ENCODE data around the gene ZBTB7B.
A peak's percentile ranks its signal among the peaks of the same experiment; 100 is the strongest.

DNA sequence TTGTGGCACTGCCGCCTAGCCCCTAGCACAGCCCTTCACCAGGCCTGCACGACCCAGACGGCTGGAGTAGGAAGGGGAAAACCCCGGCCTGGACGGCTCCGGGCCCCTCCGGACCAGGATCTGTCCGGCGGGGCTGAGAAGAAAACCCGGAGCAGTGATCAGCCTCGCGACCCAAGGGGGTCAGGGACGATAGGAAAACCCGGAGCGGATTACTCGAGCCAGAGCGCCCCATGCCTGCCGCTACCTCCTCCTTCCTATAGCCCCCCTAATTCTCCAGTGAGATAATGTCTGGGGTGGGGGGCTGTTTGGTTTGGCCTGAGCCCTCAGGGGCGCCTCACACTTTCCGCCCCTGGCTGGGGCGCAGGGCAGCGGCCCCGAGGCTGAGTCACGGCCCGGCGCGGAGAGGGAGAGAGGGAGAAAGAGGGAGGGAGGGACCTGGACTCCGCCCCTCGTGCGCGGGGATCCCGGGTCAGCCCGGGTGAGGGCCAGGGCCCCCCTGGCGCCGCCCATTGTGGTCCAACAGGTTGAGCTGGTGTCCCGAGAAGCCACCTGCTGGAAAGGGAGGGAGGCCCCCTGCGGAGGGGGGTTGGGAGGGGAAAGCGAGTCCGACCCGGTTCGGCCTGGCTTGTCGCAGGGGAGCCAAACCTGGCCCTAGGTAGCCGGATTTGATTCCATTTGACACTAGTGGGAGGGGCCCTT is 1.7 kb upstream of the ZBTB7B start:
- TF ChIP-seq, protein P1, sequence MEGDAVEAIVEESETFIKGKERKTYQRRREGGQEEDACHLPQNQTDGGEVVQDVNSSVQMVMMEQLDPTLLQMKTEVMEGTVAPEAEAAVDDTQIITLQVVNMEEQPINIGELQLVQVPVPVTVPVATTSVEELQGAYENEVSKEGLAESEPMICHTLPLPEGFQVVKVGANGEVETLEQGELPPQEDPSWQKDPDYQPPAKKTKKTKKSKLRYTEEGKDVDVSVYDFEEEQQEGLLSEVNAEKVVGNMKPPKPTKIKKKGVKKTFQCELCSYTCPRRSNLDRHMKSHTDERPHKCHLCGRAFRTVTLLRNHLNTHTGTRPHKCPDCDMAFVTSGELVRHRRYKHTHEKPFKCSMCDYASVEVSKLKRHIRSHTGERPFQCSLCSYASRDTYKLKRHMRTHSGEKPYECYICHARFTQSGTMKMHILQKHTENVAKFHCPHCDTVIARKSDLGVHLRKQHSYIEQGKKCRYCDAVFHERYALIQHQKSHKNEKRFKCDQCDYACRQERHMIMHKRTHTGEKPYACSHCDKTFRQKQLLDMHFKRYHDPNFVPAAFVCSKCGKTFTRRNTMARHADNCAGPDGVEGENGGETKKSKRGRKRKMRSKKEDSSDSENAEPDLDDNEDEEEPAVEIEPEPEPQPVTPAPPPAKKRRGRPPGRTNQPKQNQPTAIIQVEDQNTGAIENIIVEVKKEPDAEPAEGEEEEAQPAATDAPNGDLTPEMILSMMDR (IDR thresholded peaks at IDR 0.05), result peak in 4 of 7 experiments; percentile 26 to 54 (median 41)
- TF ChIP-seq POLR2A (IDR thresholded peaks at IDR 0.05), result peak; percentile 82 to 92 (median 91)

Measured in body of pancreas (tissue), 4 donors.